Endothelial cell of umbilical vein (primary cell): ENCODE measurements around the gene SSRP1. TPM values are rescaled to one million over a fixed set of nuclear protein-coding genes. Genes with fewer than 3 reads are reported as not detected.

Experiments
- BruUV-seq: library from RNA; stranded (reverse); fragments of 400-500 nt; replicated peaks from 2 replicates; lab custom pipeline; 2021; lab: Mats Ljungman, UMichigan
- CTCF ChIA-PET: fragments of 300-600, 350-600 bp; sonication (Branson Sonifier 250); formaldehyde crosslinking; loops from one replicate; lab custom pipeline; 2021; ENCODE audit warnings: antibody characterized with exemption, inconsistent platforms; lab: Charles Lee
- POLR2A ChIA-PET: fragments of 300-600, 350-600 bp; sonication (Branson Sonifier 250); formaldehyde crosslinking; loops from one replicate; lab custom pipeline; 2021; ENCODE audit warnings: antibody characterized with exemption, inconsistent platforms; lab: Charles Lee
- DNase-seq: peaks from one replicate; pipeline ENCODE4 v3.0.0-alpha.2; 2011; ENCODE audit warnings: low read depth, low spot score
- FAIRE-seq: peaks from 2 replicates; lab custom pipeline; 2011; peaks lifted over from hg19 to GRCh38; lab: Jason Lieb, UNC
- H2AFZ ChIP-seq: 2 replicates; pipeline ENCODE4 v1.6.0; 2012; ENCODE audit warnings: low read depth, low read length, control low read depth, inconsistent platforms
- H3K27ac ChIP-seq: 2 replicates; pipeline ENCODE4 v1.5.1; 2011; ENCODE audit warnings: low read depth, mild to moderate bottlenecking, control low read depth, low read length, moderate library complexity; ENCODE audit not compliant: insufficient read depth
- H3K27me3 ChIP-seq, 2 experiments: 2 replicates each; pipeline versions ENCODE4 v1.6.0 to v1.6.1; 2011; ENCODE audit warnings: low read length in 2 of 2, mixed read lengths in 1 of 2; ENCODE audit not compliant: control insufficient read depth in 2 of 2, insufficient read depth in 2 of 2
- H3K36me3 ChIP-seq, 2 experiments: 2 replicates in 1 of 2; 3 replicates in 1 of 2; pipeline ENCODE4 v1.5.1; 2011; ENCODE audit warnings: low read length in 2 of 2, mild to moderate bottlenecking in 1 of 2, moderate library complexity in 1 of 2; ENCODE audit not compliant: control insufficient read depth in 2 of 2, insufficient read depth in 2 of 2; ENCODE audit errors: extremely low read depth in 1 of 2
- H3K4me1 ChIP-seq: 3 replicates; pipeline ENCODE4 v1.5.1; 2011; ENCODE audit warnings: mild to moderate bottlenecking, low read length; ENCODE audit not compliant: control insufficient read depth, insufficient read depth; ENCODE audit errors: extremely low read depth
- H3K4me2 ChIP-seq: 2 replicates; pipeline ENCODE4 v1.6.1; 2011; ENCODE audit warnings: low read length, control low read depth, mixed read lengths; ENCODE audit not compliant: insufficient read depth
- H3K4me3 ChIP-seq, 3 experiments: fragments of 200-600 bp in 1 of 3; sonication (generic), shearing (Covaris generic) in 1 of 3; replicated peaks in 1 of 3; 2 replicates each; pipeline ENCODE4 v1.5.1; 2011 to 2016; ENCODE audit warnings: control low read depth in 3 of 3, low read length in 3 of 3, mild to moderate bottlenecking in 2 of 3, inconsistent platforms in 1 of 3, low read depth in 1 of 3, moderate library complexity in 1 of 3; ENCODE audit not compliant: insufficient read depth in 1 of 3
- H3K79me2 ChIP-seq: 2 replicates; pipeline ENCODE4 v1.6.0; 2012; ENCODE audit warnings: low read length, inconsistent platforms; ENCODE audit not compliant: control insufficient read depth, insufficient read depth
- H3K9ac ChIP-seq: replicated peaks from 2 replicates; pipeline ENCODE3; 2011; ENCODE audit warnings: low read length, control low read depth; ENCODE audit not compliant: insufficient read depth; ENCODE audit errors: extremely low read depth
- H3K9me1 ChIP-seq: replicated peaks from 3 replicates; pipeline ENCODE4 v1.6.0; 2011; ENCODE audit warnings: mild to moderate bottlenecking, low read length; ENCODE audit not compliant: control insufficient read depth, insufficient read depth; ENCODE audit errors: extremely low read depth
- H3K9me3 ChIP-seq: replicated peaks from 2 replicates; pipeline ENCODE4 v1.5.1; 2012; ENCODE audit warnings: low read length, inconsistent platforms; ENCODE audit not compliant: control insufficient read depth, insufficient read depth
- H4K20me1 ChIP-seq: replicated peaks from 2 replicates; pipeline ENCODE3; 2011; ENCODE audit warnings: mild to moderate bottlenecking, low read length; ENCODE audit not compliant: control insufficient read depth, insufficient read depth; ENCODE audit errors: extremely low read depth
- EZH2 ChIP-seq: IDR thresholded peaks from 2 replicates; pipeline ENCODE4 v1.6.1; 2012; ENCODE audit warnings: borderline replicate concordance, low read depth, mild to moderate bottlenecking, moderate library complexity, low read length, inconsistent platforms; ENCODE audit not compliant: severe bottlenecking
- FOS ChIP-seq: IDR thresholded peaks from 2 replicates; pipeline ENCODE4 v1.6.1; 2011; ENCODE audit warnings: mild to moderate bottlenecking, low read length, moderate library complexity, borderline replicate concordance; ENCODE audit not compliant: insufficient read depth
- GATA2 ChIP-seq: IDR thresholded peaks from 2 replicates; pipeline ENCODE4 v1.7.0; 2011; ENCODE audit warnings: low read depth, mild to moderate bottlenecking, moderate library complexity, mixed read lengths, low read length; ENCODE audit not compliant: insufficient read length, insufficient read depth
- POLR2A ChIP-seq: IDR thresholded peaks from 2 replicates; pipeline ENCODE4 v1.6.1; 2012; ENCODE audit warnings: low read depth, mild to moderate bottlenecking, control low read depth, low read length
- dilution Hi-C: fragments of 300-500 bp; cut with MboI; formaldehyde crosslinking; loops from one replicate; pipeline ENCODE4 v1.15.0; 2019; ENCODE audit warnings: low sequenced_read_pairs; ENCODE audit not compliant: extremely low pct_ligation_motif_present
- intact Hi-C: fragments of 100-400 bp; cut with micrococcal nuclease; formaldehyde crosslinking; loops from one replicate; pipeline ENCODE4 v1.10.0; 2022
- polyA plus RNA-seq, 4 experiments: library from polyadenylated mRNA; depleted of rRNA in 3 of 4; stranded (reverse) in 3 of 4; unstranded in 1 of 4; fragments of >200 nt; gene quantifications; 2 replicates each; pipeline versions ENCODE4 v1.2.1 to v1.2.3, GENCODE V29; 2011 to 2012; ENCODE audit warnings: missing spikeins in 1 of 4
- total RNA-seq: library from RNA; stranded (reverse); gene quantifications from 2 replicates; pipeline ENCODE4 v1.2.3, GENCODE V29; 2021

Gene SSRP1
- total and polyA plus RNA-seq, 2 donors (not counting 3 experiments of a cell fraction or from before 2014, with no cell fraction given): 130 to 146 TPM

GRCh38 chr11:57294225-57295131, 41.2 kb downstream of the SSRP1 start:
- ChIA-PET CTCF (interaction anchor here (0.5 to 2.0 kb wide), 6 partner anchors 13 to 199 kb away, joined by 3 to 5 read pairs (median 4); no protein-coding TSS in a partner anchor), POLR2A (interaction anchor here (1.1 to 1.5 kb wide), 3 partner anchors 17 to 41 kb away, joined by 3 to 9 read pairs (median 3); partner anchors contain the start of gene SSRP1)
- no peak for TF ChIP-seq EZH2
- Histone ChIP-seq H3K79me2 (no peaks in the 10 kb centered on the region), H3K4me1 (peaks cover 10% of the 10 kb centered on the region), H3K9me3 (no peaks in the 10 kb centered on the region), H2AFZ (no peak overlapping the region), H4K20me1 (no peaks in the 10 kb centered on the region), H3K27ac (no peak overlapping the region), H3K27me3 (no peaks in the 10 kb centered on the region), H3K4me3 (no peak overlapping the region), H3K9ac (no peak overlapping the region), H3K4me2 (no peak overlapping the region), H3K36me3 (peaks cover 7 to 13% of the 10 kb centered on the region in 2 experiments), H3K9me1 (no peaks in the 10 kb centered on the region)
- BruUV-seq: no TSS peak
- dilution Hi-C loops (no loop called here), intact Hi-C loops (no loop called here)
- peak; percentile 62 for FAIRE-seq
- peak; percentile 74 for DNase-seq

GRCh38 chr11:57290288-57290687, 45.4 kb downstream of the SSRP1 start:
- H3K4me2 ChIP-seq: no peak overlapping the region
- no peak overlapping the region for H3K4me3 ChIP-seq
- no peak overlapping the region for H2AFZ ChIP-seq
- dilution Hi-C loops: no loop called here
- BruUV-seq: no TSS peak
- no peaks in the 10 kb centered on the region for H3K9me1 ChIP-seq
- no peaks in the 10 kb centered on the region for H4K20me1 ChIP-seq
- no peak overlapping the region for H3K27ac ChIP-seq
- peaks cover 24% of the 10 kb centered on the region for H3K4me1 ChIP-seq
- H3K9me3 ChIP-seq: no peaks in the 10 kb centered on the region
- H3K79me2 ChIP-seq: no peaks in the 10 kb centered on the region
- H3K27me3 ChIP-seq: no peaks in the 10 kb centered on the region
- POLR2A ChIA-PET: interaction anchor here (0.5 to 1.9 kb wide), 2 partner anchors 21 to 1262 kb away, joined by 4 to 8 read pairs; no protein-coding TSS in a partner anchor
- CTCF ChIA-PET: interaction anchor here (2.3 kb wide), 1 partner anchor 41 kb away, joined by 16 read pairs; no protein-coding TSS in a partner anchor
- TF ChIP-seq EZH2: no peak
- TF ChIP-seq GATA2: no peak
- TF ChIP-seq POLR2A: no peak
- TF ChIP-seq FOS: peak; percentile 55
- no peaks in the 10 kb centered on the region for H3K36me3 ChIP-seq
- FAIRE-seq (peak; percentile 18), DNase-seq (peak; percentile 36)
- no peak overlapping the region for H3K9ac ChIP-seq
- intact Hi-C loops: no loop called here
